ENCODE measurements around the gene VAMP8.
"Not testable (repeated sequence)": the region's sequence is repeated elsewhere in the genome, so short reads cannot be mapped to it uniquely, and the experiment has no call there.

- not testable (repeated sequence) for TF ChIP-seq EZH2 (IDR thresholded peaks at IDR 0.05; ENCODE audit: borderline replicate concordance, low read depth, low read length, severe bottlenecking); CTCF (IDR thresholded peaks at IDR 0.05; ENCODE audit: extremely low read depth in 1 of 2, insufficient read depth in 1 of 2, low read depth in 1 of 2, low read length in 2 of 2); FOS (IDR thresholded peaks at IDR 0.05; ENCODE audit: borderline replicate concordance, insufficient read depth, low read length); POLR2AphosphoS5 (IDR thresholded peaks at IDR 0.05; ENCODE audit: insufficient read depth, low read depth, low read length); POLR2A (IDR thresholded peaks at IDR 0.05; ENCODE audit: low read depth, low read length); JUN (IDR thresholded peaks at IDR 0.05; ENCODE audit: borderline replicate concordance, insufficient read depth, insufficient read length, low read depth); MYC (IDR thresholded peaks at IDR 0.05; ENCODE audit: low read depth, low read length); GATA2 (IDR thresholded peaks at IDR 0.05; ENCODE audit: insufficient read depth, insufficient read length, low read depth, low read length)
- TF ChIP-seq, protein P1, sequence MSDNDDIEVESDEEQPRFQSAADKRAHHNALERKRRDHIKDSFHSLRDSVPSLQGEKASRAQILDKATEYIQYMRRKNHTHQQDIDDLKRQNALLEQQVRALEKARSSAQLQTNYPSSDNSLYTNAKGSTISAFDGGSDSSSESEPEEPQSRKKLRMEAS (IDR thresholded peaks at IDR 0.05; ENCODE audit: insufficient read depth, insufficient read length), result not testable (repeated sequence)
These were observed 40.3 kb downstream of the VAMP8 start for GRCh38 chr2:85617723-85618122.

Data from endothelial cell of umbilical vein (primary cell).